GM12892 (cell line): ENCODE data around the gene PAX7.

Source experiments
- DNase-seq: peaks from one replicate; pipeline ENCODE4 v3.0.0; 2011; ENCODE audit not compliant: insufficient read length
- FAIRE-seq: peaks from 2 replicates; lab custom pipeline; 2011; peaks lifted over from hg19 to GRCh38; lab: Jason Lieb, UNC
- POLR2A ChIP-seq: IDR thresholded peaks from 2 replicates; pipeline ENCODE4 v1.6.1; 2011; ENCODE audit warnings: low read depth, low read length, control low read depth
- POLR2AphosphoS5 ChIP-seq: IDR thresholded peaks from 2 replicates; pipeline ENCODE4 v1.6.1; 2011; ENCODE audit warnings: low read depth, low read length, control low read depth
- TAF1 ChIP-seq: IDR thresholded peaks from 2 replicates; pipeline ENCODE4 v1.6.1; 2011; ENCODE audit warnings: low read depth, mild to moderate bottlenecking, control low read depth, low read length, borderline replicate concordance

The PAX7 gene

GRCh38 chr1:18705811-18706210, 75.2 kb downstream of the PAX7 start:
- FAIRE-seq (no peak), DNase-seq (no peak)
- no peak for TF ChIP-seq TAF1
- TF ChIP-seq POLR2A: no peak
- TF ChIP-seq POLR2AphosphoS5: no peak

DNA sequence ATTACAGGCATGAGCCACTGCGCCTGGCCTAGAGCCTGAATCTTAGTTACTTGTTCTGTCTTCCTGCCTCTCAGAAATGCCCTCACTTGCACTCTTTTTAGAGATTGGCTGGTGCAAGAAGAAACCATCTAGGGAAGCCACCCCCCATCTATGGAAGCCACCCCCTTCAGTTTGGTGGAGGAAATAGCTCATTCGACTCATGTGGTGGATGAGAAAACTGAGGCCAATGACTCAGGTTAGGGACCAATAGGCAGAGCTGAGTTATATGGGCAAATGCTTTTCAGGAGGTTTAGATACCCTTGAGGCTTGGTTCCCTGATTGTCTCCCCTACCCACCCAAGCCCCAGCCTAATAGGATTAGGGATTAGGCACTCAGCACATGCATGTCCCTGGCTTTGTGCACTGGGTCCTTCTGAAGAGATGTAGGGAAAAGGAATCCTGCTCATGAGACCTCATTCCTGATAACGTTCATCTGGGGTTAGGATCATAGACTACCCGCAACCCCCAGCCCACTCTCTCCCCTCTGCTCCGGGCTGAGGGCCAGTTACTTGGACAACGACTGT, 77.1 kb downstream of the PAX7 start:
- FAIRE-seq (no peak), DNase-seq (no peak)
- TF ChIP-seq POLR2A (no peak), TAF1 (no peak), POLR2AphosphoS5 (no peak)

GRCh38 chr1:18710002-18710401, 79.4 kb downstream of the PAX7 start:
- DNase-seq: no peak
- no peak for FAIRE-seq
- TF ChIP-seq POLR2AphosphoS5 (no peak), TAF1 (no peak), POLR2A (no peak)

- no peak for DNase-seq
- no peak for TF ChIP-seq POLR2AphosphoS5
- TF ChIP-seq POLR2A: no peak
- TF ChIP-seq TAF1: no peak
- FAIRE-seq: no peak
Observed at GRCh38 chr1:18711003-18711402, 80.4 kb downstream of the PAX7 start.

DNA sequence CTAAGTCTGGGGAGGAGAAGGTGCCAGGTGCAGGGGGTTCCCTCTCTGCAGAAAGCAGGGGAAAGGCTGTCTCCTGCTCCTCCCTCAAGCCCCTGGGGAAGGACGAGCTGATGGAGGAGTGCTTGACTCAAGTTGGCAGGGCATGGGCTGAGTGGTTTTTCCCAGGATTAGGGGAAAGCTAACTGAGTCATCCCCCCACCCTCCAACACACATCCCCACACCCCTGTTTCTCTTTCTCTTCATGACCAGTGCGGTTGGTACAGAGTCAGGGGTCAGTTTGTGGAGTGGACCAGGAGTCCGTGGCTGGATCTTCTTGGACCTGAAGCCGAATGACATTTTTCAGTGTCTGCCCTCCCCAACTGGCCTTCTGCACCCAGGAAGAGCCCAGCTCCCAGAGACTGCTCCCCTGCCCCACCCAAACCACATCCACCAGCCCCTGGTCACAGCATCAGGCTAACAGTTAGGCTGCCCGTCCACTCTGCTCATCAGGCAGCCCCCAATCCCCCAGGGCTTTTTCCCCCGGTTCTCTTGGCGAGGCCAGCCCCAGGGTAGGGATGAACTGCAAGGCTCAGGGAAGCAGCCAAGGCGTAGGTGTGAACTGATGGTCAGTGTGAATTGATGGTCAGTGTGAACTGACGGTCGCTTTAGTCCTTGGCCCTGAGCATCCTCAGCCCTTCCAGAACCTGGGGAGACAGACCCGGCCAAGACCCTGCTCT, 81.0 kb downstream of the PAX7 start:
- TF ChIP-seq TAF1 (no peak), POLR2A (no peak), POLR2AphosphoS5 (no peak)
- DNase-seq: no peak
- no peak for FAIRE-seq

GRCh38 chr1:18712252-18712600, 81.6 kb downstream of the PAX7 start:
- TF ChIP-seq POLR2A (no peak), TAF1 (no peak), POLR2AphosphoS5 (no peak)
- FAIRE-seq (no peak), DNase-seq (no peak)

- DNase-seq: no peak
- FAIRE-seq: no peak
- TF ChIP-seq POLR2A (no peak), TAF1 (no peak), POLR2AphosphoS5 (no peak)
Observed at GRCh38 chr1:18714404-18715175, 83.9 kb downstream of the PAX7 start.

DNA sequence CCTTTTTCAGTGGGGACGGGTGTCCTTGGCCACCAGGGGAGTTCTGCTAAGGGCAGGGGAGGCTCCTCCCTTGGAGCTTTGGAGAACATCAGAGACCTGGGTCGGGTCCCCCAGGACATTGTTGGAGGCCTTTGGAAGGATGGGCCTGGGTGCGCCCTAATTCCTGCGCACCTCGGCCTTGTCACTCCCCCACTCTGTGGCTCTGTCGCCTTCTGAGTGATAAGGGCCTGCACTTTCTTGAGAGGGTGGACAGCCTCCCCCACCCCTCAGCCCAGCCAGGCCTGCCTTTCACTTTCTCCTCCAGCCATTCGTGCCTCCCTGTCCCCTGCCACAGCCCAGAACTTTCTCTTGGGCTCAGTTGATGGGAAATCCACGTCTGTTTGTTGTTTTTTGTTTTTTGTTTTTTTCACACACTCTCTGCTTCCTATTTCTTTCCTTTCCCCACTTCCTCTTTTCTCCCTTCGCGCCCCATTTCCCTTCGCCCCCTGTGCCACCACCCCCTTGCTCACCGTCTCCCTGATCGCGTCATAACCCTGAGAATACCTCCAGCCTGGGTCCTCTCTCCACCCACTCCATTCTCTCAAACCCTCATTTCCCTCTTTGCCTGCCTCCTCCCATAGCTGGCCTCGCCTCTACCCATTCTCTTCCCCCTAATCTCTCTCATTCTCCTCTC, 85.6 kb downstream of the PAX7 start:
- FAIRE-seq (no peak), DNase-seq (no peak)
- TF ChIP-seq POLR2A (no peak), POLR2AphosphoS5 (no peak), TAF1 (no peak)

GRCh38 chr1:18716785-18717678, 86.4 kb downstream of the PAX7 start:
- FAIRE-seq (no peak), DNase-seq (no peak)
- TF ChIP-seq POLR2AphosphoS5: no peak
- no peak for TF ChIP-seq POLR2A
- no peak for TF ChIP-seq TAF1

DNA sequence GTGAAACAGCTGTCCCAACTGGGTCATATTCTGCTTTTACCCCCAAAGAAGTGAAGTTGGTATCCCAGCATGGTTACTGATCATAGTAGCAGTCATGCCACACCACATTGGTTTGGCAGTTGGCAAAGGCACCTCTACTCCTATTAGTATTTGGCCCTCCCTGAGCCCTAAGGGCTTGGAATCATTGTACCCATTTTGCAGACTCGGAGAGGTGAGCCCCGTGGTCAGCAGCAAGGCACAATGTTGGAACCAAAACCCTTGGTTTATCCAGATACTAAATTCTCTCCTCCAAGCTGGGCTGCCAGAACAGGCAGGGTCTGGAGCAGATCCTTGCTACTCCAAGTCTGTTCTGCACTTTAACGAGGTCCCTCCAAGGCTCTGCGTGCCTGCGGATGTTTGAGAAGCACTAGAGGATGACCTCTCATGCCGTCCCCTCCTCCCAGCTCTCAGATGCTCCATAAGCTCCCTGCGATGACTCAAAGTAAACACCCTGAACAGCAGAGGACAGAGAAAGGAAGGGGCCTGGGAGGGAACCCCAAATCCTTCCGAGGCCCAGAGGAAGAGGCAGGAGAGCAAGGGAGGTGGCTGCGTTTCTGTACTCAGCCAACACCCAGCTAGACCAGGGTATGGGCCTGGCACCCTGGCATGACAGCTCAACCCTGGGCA, 89.3 kb downstream of the PAX7 start:
- DNase-seq (no peak), FAIRE-seq (no peak)
- no peak for TF ChIP-seq POLR2AphosphoS5
